Measurements from ENCODE around the gene MAP7D3.
A peak's percentile ranks its signal among the peaks of the same experiment; 100 is the strongest.

MAP7D3 gene

GRCh38 chrX:136200466-136200865 is 50.7 kb downstream of the MAP7D3 start:
- H3K4me3 ChIP-seq (ENCODE audit: low read depth, low read length), result no peak overlapping the region
- DNase-seq (ENCODE audit: low read depth), result peak; percentile 83
- TF ChIP-seq, protein P1, sequence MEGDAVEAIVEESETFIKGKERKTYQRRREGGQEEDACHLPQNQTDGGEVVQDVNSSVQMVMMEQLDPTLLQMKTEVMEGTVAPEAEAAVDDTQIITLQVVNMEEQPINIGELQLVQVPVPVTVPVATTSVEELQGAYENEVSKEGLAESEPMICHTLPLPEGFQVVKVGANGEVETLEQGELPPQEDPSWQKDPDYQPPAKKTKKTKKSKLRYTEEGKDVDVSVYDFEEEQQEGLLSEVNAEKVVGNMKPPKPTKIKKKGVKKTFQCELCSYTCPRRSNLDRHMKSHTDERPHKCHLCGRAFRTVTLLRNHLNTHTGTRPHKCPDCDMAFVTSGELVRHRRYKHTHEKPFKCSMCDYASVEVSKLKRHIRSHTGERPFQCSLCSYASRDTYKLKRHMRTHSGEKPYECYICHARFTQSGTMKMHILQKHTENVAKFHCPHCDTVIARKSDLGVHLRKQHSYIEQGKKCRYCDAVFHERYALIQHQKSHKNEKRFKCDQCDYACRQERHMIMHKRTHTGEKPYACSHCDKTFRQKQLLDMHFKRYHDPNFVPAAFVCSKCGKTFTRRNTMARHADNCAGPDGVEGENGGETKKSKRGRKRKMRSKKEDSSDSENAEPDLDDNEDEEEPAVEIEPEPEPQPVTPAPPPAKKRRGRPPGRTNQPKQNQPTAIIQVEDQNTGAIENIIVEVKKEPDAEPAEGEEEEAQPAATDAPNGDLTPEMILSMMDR (conservative IDR thresholded peaks at IDR 0.05; ENCODE audit: low read depth, low read length), result peak; percentile 56

DNA sequence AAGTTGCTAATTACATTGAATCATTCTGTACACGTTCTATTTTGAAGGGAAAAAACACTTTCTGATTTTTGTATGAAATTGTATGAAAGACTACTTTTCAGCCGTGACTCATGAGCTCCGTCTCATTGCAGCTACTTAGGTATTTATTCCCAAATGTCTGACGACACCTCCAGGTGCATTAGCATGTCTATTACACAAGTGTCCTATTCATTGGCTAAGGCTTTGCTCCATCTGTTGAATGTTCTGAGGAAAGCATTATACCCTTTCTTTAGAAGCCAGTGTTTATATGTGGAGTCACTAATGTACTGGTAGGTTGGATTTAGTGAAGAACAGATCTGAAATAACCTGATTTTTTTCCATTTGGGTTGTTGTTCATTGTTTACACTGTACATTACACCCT is 51.8 kb downstream of the MAP7D3 start:
- DNase-seq (ENCODE audit: low read depth), result no peak
- H3K4me3 ChIP-seq (ENCODE audit: low read depth, low read length), result no peak overlapping the region
- TF ChIP-seq, protein P1 (conservative IDR thresholded peaks at IDR 0.05; ENCODE audit: low read depth, low read length), result no peak

DNA sequence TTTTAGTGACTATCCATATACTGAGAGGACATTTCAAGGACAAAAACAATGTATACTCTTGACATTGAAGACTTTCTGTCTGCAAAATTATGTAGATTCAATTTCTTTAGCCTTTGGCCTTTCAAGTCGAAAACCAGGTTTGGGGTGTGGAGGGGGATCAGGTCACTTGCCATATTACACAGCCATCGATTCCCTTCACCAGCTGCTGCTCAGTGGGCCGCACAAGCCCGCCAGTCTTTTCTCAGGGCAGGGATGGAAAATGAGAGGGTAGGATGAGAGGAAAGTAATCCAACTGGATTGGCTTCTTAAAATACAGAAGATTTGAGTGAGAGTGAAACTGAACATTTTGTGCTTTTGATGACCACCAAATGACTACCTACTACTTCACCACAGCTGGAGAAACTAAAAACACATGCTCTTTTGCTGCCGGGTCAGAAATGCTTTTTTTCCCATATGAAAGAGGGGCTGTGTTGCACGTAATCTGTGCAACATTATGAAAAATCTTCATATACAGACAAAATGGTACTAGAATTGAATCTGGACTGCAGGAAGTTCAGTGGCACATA is 52.4 kb downstream of the MAP7D3 start:
- TF ChIP-seq, protein P1 (conservative IDR thresholded peaks at IDR 0.05; ENCODE audit: low read depth, low read length), result no peak
- H3K4me3 ChIP-seq (ENCODE audit: low read depth, low read length), result no peak overlapping the region
- no peak for DNase-seq (ENCODE audit: low read depth)

DNA sequence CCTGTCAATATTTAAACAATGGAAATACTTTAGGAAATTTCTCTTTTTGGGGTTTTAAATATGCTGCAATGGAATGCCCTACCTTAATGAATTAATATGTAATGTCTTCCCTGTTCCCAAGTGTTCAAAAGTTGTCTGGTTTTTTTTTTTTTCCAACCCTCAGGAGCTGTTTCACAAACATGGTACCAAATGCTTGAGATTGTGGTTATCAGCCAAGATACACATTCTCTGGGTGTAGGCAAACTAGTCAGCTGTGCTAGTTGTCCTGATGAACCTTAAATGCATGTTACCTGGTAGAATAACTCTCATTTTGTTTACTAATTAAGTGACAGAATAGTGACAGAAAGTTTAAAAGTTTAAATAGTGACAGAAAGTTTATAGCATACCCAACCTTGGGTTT is 53.2 kb downstream of the MAP7D3 start:
- DNase-seq (ENCODE audit: low read depth), result no peak
- TF ChIP-seq, protein P1 (conservative IDR thresholded peaks at IDR 0.05; ENCODE audit: low read depth, low read length), result no peak
- no peak overlapping the region for H3K4me3 ChIP-seq (ENCODE audit: low read depth, low read length)

GRCh38 chrX:136196691-136197155 is 54.5 kb downstream of the MAP7D3 start:
- no peak for DNase-seq (ENCODE audit: low read depth)
- TF ChIP-seq, protein P1 (conservative IDR thresholded peaks at IDR 0.05; ENCODE audit: low read depth, low read length), result no peak
- H3K4me3 ChIP-seq (ENCODE audit: low read depth, low read length), result no peak overlapping the region

DNA sequence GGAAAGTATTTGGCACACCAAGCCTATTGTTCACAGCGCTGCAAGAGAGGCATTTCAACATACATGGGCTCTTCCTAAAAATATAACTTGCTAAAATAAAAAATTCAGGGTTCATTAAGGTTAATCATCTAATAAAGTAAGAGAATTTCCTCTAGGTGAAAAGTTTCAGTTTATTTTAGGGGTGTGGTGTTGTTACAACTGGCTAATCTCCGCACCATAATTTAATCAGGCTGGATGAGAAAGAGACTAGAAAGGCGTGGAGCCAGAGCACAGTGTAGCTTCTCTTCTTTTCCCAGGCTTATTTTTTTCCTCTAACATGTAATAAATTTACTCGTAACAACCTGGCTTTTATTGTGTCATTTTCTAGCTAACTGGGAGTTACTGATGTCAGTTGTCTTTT is 56.0 kb downstream of the MAP7D3 start:
- DNase-seq (ENCODE audit: low read depth), result no peak
- no peak overlapping the region for H3K4me3 ChIP-seq (ENCODE audit: low read depth, low read length)
- TF ChIP-seq, protein P1 (conservative IDR thresholded peaks at IDR 0.05; ENCODE audit: low read depth, low read length), result no peak

- H3K4me3 ChIP-seq (ENCODE audit: low read depth, low read length), result no peak overlapping the region
- DNase-seq (ENCODE audit: low read depth), result no peak
- TF ChIP-seq, protein P1 (conservative IDR thresholded peaks at IDR 0.05; ENCODE audit: low read depth, low read length), result no peak
Measured at GRCh38 chrX:136194536-136194935, 56.7 kb downstream of the MAP7D3 start.

Measured in choroid plexus epithelial cell (primary cell).